AML-193 (cell line): ENCODE results near the gene FAM193A.
"Not testable (repeated sequence)": the region's sequence is repeated elsewhere in the genome, so short reads cannot be mapped to it uniquely, and the experiment has no call there.

Experiments used
- DNase-seq, 2 experiments: peaks; one replicate each; lab custom pipeline; 2025; lab: John Stamatoyannopoulos, UW

FAM193A gene

GRCh38 chr4:2608291-2608690 lies 71.8 kb downstream of the FAM193A start:
- no peak for DNase-seq

- DNase-seq = no peak
Observed at GRCh38 chr4:2615821-2616220, 79.4 kb downstream of the FAM193A start.

- no peak for DNase-seq
Observed at GRCh38 chr4:2617955-2618354, 81.5 kb downstream of the FAM193A start.

GRCh38 chr4:2618729-2619128 lies 82.3 kb downstream of the FAM193A start:
- not testable (repeated sequence) for DNase-seq

- no peak for DNase-seq
Observed at GRCh38 chr4:2619459-2619858, 83.0 kb downstream of the FAM193A start.

- no peak for DNase-seq
Observed at GRCh38 chr4:2621419-2621818, 85.0 kb downstream of the FAM193A start.

GRCh38 chr4:2623442-2623841 lies 87.0 kb downstream of the FAM193A start:
- DNase-seq = no peak

GRCh38 chr4:2624782-2625530 lies 88.5 kb downstream of the FAM193A start:
- DNase-seq = no peak

- no peak for DNase-seq
Observed at GRCh38 chr4:2626231-2626630, 89.8 kb downstream of the FAM193A start.

- no peak for DNase-seq
Observed at GRCh38 chr4:2630556-2631273, 94.3 kb downstream of the FAM193A start.

- no peak for DNase-seq
Observed at GRCh38 chr4:2634014-2634413, 97.6 kb downstream of the FAM193A start.

GRCh38 chr4:2636331-2636730 lies 99.9 kb downstream of the FAM193A start:
- no peak for DNase-seq

GRCh38 chr4:2636994-2637393 lies 100.5 kb downstream of the FAM193A start:
- DNase-seq = not testable (repeated sequence)

GRCh38 chr4:2637956-2638552 lies 101.6 kb downstream of the FAM193A start:
- DNase-seq = no peak

GRCh38 chr4:2638730-2639129 lies 102.3 kb downstream of the FAM193A start:
- no peak for DNase-seq

GRCh38 chr4:2642968-2643367 lies 106.5 kb downstream of the FAM193A start:
- DNase-seq = no peak

- DNase-seq = no peak
Observed at GRCh38 chr4:2643555-2643954, 107.1 kb downstream of the FAM193A start.

GRCh38 chr4:2646396-2647149 lies 110.1 kb downstream of the FAM193A start:
- DNase-seq = no peak

- DNase-seq = no peak
Observed at GRCh38 chr4:2647403-2648158, 111.1 kb downstream of the FAM193A start.

GRCh38 chr4:2648159-2648814 lies 111.8 kb downstream of the FAM193A start:
- no peak for DNase-seq

- no peak for DNase-seq
Observed at GRCh38 chr4:2649604-2650114, 113.2 kb downstream of the FAM193A start.
